Natural killer cell (primary cell): ENCODE data around the gene C6orf141. TPM values are rescaled to one million over a fixed set of nuclear protein-coding genes. Genes with fewer than 3 reads are reported as not detected.

Source experiments
- ATAC-seq, 3 donors: fragments of 150-1000 bp in 2 of 3; fragments of 200-7000 bp in 1 of 3; cut with Tn5 transposase; 1 replicate in 1 of 3; 2 replicates in 2 of 3; pipeline ENCODE4 v1.10.0; 2021; ENCODE audit warnings: mild to moderate bottlenecking in 2 of 3, moderate library complexity in 2 of 3
- DNase-seq, 2 donors: peaks; one replicate each; pipeline versions ENCODE4 v3.0.0 to v3.0.0-alpha.2; 2013 to 2021; ENCODE audit warnings: mixed read lengths in 1 of 2
- H3K27ac ChIP-seq: one replicate; pipeline ENCODE4 v1.5.1; 2013; ENCODE audit warnings: mild to moderate bottlenecking, low read length
- H3K27me3 ChIP-seq: one replicate; pipeline ENCODE4 v1.6.1; 2013; ENCODE audit warnings: low read length; ENCODE audit not compliant: control insufficient read depth, insufficient read depth
- H3K36me3 ChIP-seq: one replicate; pipeline ENCODE4 v1.6.1; 2013; ENCODE audit warnings: low read length; ENCODE audit not compliant: control insufficient read depth, insufficient read depth
- H3K4me1 ChIP-seq: one replicate; pipeline ENCODE4 v1.6.1; 2013; ENCODE audit warnings: low read length; ENCODE audit not compliant: control insufficient read depth, insufficient read depth
- H3K4me3 ChIP-seq: one replicate; pipeline ENCODE4 v1.5.1; 2013; ENCODE audit warnings: low read length
- H3K9me3 ChIP-seq: one replicate; pipeline ENCODE4 v1.6.1; 2013; ENCODE audit warnings: low read length; ENCODE audit not compliant: control insufficient read depth, insufficient read depth
- H3K27ac Mint-ChIP-seq, 2 donors: one replicate each; pipeline ENCODE4 v1.8.0; 2022; ENCODE audit warnings: mild to moderate bottlenecking in 2 of 2, mixed read lengths in 2 of 2, moderate library complexity in 1 of 2
- H3K27me3 Mint-ChIP-seq, 2 donors: one replicate each; pipeline ENCODE4 v1.8.0; 2022; ENCODE audit warnings: low read depth in 2 of 2, mixed read lengths in 2 of 2
- H3K36me3 Mint-ChIP-seq: one replicate; pipeline ENCODE4 v1.8.0; 2022; ENCODE audit warnings: mixed read lengths
- H3K4me1 Mint-ChIP-seq, 2 donors: one replicate each; pipeline ENCODE4 v1.8.0; 2022; ENCODE audit warnings: mixed read lengths in 2 of 2
- H3K4me3 Mint-ChIP-seq: one replicate; pipeline ENCODE4 v1.8.0; 2022; ENCODE audit warnings: mild to moderate bottlenecking, moderate library complexity, mixed read lengths
- H3K9me3 Mint-ChIP-seq, 2 donors: one replicate each; pipeline ENCODE4 v1.8.0; 2022; ENCODE audit warnings: mixed read lengths in 2 of 2
- CTCF ChIP-seq: fragments of 200-600 bp; IDR thresholded peaks from one replicate; pipeline ENCODE4 v1.8.0; 2022; ENCODE audit warnings: antibody characterized with exemption
- WGBS: methylation state at CpG from one replicate; pipeline ENCODE4 v1.1.7; 2013; ENCODE audit warnings: missing lambda C conversion rate; ENCODE audit not compliant: insufficient coverage; 5-methylcytosine and 5-hydroxymethylcytosine counted together
- intact Hi-C: fragments of 100-400 bp; cut with micrococcal nuclease; formaldehyde crosslinking; loops from one replicate; pipeline ENCODE4 v1.14.2; 2022
- total RNA-seq, 4 donors: library from RNA; stranded (reverse); fragments of 120-200 nt in 1 of 4; gene quantifications; one replicate each; pipeline versions ENCODE4 v1.2.3 to v1.2.4, GENCODE V29; 2013 to 2022

The C6orf141 gene
- not detected for total RNA-seq
- not detected for total RNA-seq (2013)

- H3K27ac Mint-ChIP-seq, result no peak within 1 kb of the TSS
- intact Hi-C loops, result no loop called here
- H3K27ac ChIP-seq, result no peak within 1 kb of the TSS
- H3K4me3 ChIP-seq, result no peak within 1 kb of the TSS
- peak within 1 kb of the TSS; percentile 87 for H3K4me3 Mint-ChIP-seq
- H3K4me1 ChIP-seq, result peaks cover 14% of the 10 kb centered on the region
- ATAC-seq (peak in 1 of 3 donors; percentile 45), DNase-seq (peak in 1 of 2 donors; percentile 11)
- H3K36me3 ChIP-seq, result no peaks in the 10 kb centered on the region
- TF ChIP-seq CTCF, result no peak
- H3K9me3 ChIP-seq, result no peaks in the 10 kb centered on the region
- H3K27me3 ChIP-seq, result peaks cover 21% of the 10 kb centered on the region
- no peaks in the 10 kb centered on the region for H3K36me3 Mint-ChIP-seq
- H3K9me3 Mint-ChIP-seq, result no peaks in the 10 kb centered on the region
- H3K4me1 Mint-ChIP-seq, result peaks cover 16 to 18% of the 10 kb centered on the region in 2 donors
- H3K27me3 Mint-ChIP-seq, result peaks cover 14 to 43% of the 10 kb centered on the region in 2 donors
- WGBS, result 2% methylated on average over 42 of the region's 42 CpGs
Measured at GRCh38 chr6:49550492-49551077, at the start of gene C6orf141. Gene C6orf141, plus strand, starts transcription at chr6:49550668. Its CDS starts 125 bp downstream, at chr6:49550793.

GRCh38 chr6:49504666-49505065, 45.8 kb upstream of the C6orf141 start:
- H3K36me3 Mint-ChIP-seq, result no peaks in the 10 kb centered on the region
- no peaks in the 10 kb centered on the region for H3K4me1 Mint-ChIP-seq
- no peaks in the 10 kb centered on the region for H3K4me1 ChIP-seq
- DNase-seq (no peak), ATAC-seq (no peak)
- no peak overlapping the region for H3K4me3 Mint-ChIP-seq
- no peak for TF ChIP-seq CTCF
- no peaks in the 10 kb centered on the region for H3K27me3 ChIP-seq
- H3K9me3 ChIP-seq, result no peaks in the 10 kb centered on the region
- 96% methylated on average over 5 of the region's 5 CpGs for WGBS
- H3K4me3 ChIP-seq, result no peak overlapping the region
- H3K27me3 Mint-ChIP-seq, result peaks cover 12 to 14% of the 10 kb centered on the region in 2 donors
- no peak overlapping the region for H3K27ac Mint-ChIP-seq
- H3K36me3 ChIP-seq, result no peaks in the 10 kb centered on the region
- intact Hi-C loops, result no loop called here
- H3K9me3 Mint-ChIP-seq, result peaks cover 0 to 3% of the 10 kb centered on the region in 2 donors
- H3K27ac ChIP-seq, result no peak overlapping the region

- H3K36me3 Mint-ChIP-seq, result no peaks in the 10 kb centered on the region
- peaks cover 0 to 3% of the 10 kb centered on the region in 2 donors for H3K9me3 Mint-ChIP-seq
- ATAC-seq, result no peak
Measured at GRCh38 chr6:49506569-49507111, 43.8 kb upstream of the C6orf141 start.

More at GRCh38 chr6:49506569-49507111, 43.8 kb upstream of the C6orf141 start:
- Histone ChIP-seq H3K27ac (no peak overlapping the region), H3K9me3 (no peaks in the 10 kb centered on the region), H3K36me3 (no peaks in the 10 kb centered on the region), H3K4me1 (no peaks in the 10 kb centered on the region), H3K4me3 (no peak overlapping the region), H3K27me3 (no peaks in the 10 kb centered on the region)
- Mint-ChIP-seq H3K4me3 (no peak overlapping the region), H3K27ac (no peak overlapping the region), H3K27me3 (peaks cover 10 to 12% of the 10 kb centered on the region in 2 donors), H3K4me1 (no peaks in the 10 kb centered on the region)
- WGBS, result 85% methylated on average over 2 of the region's 5 CpGs
- no peak for TF ChIP-seq CTCF
- no peak for DNase-seq
- intact Hi-C loops, result no loop called here
